ENCODE measurements around the gene LAMB3. TPM values are rescaled to one million over a fixed set of nuclear protein-coding genes. Genes with fewer than 3 reads are reported as not detected.

LAMB3 gene
- total RNA-seq, 1 experiment from 2014 or later = 473 TPM

GRCh38 chr1:209657140-209657879, 5.1 kb upstream of the LAMB3 start:
- no peaks in the 10 kb centered on the region for H3K9me2 ChIP-seq (replicated peaks; ENCODE audit: low read length)
- peaks cover 21% of the 10 kb centered on the region for H3K79me2 ChIP-seq (ENCODE audit: low read length)
- ATAC-seq = peak; percentile 64
- peaks cover 14% of the 10 kb centered on the region for H3F3A ChIP-seq (ENCODE audit: low read length, unreplicated experiment)
- no peak for TF ChIP-seq CTCF (conservative IDR thresholded peaks at IDR 0.05; ENCODE audit: low read depth, low read length)
- no peak for TF ChIP-seq EZH2phosphoT487 (IDR thresholded peaks at IDR 0.05; ENCODE audit: borderline replicate concordance, low read length)
- TF ChIP-seq EZH2 (IDR thresholded peaks at IDR 0.05; ENCODE audit: low read length, unreplicated experiment) = no peak
- ChIA-PET POLR2A (ENCODE audit: unreplicated experiment) (interaction anchor here (1.4 kb wide), 1 partner anchor 18 kb away, joined by 13 read pairs; the partner anchor contains the start of gene G0S2), CTCF (no interaction called here)
- peak overlapping the region; percentile 95 for H3K27ac ChIP-seq (ENCODE audit: low read length)
- no peaks in the 10 kb centered on the region for H4K20me1 ChIP-seq (ENCODE audit: low read length)
- H3K36me3 ChIP-seq (ENCODE audit: low read depth, low read length) = no peaks in the 10 kb centered on the region
- H2AFZ ChIP-seq (ENCODE audit: low read length) = no peak overlapping the region
- H3K27me3 ChIP-seq (ENCODE audit: low read length) = no peaks in the 10 kb centered on the region
- H3K9me3 ChIP-seq (ENCODE audit: low read length) = no peaks in the 10 kb centered on the region
- peak; percentile 99 for DNase-seq
- peak overlapping the region; percentile 56 for H3K4me2 ChIP-seq (ENCODE audit: low read length)
- peak overlapping the region; percentile 55 for H3K9ac ChIP-seq (ENCODE audit: low read length)
- intact Hi-C loops (cut with micrococcal nuclease) = no loop called here
- no peak overlapping the region for H3K4me3 ChIP-seq (ENCODE audit: low read length)
- peaks cover 79% of the 10 kb centered on the region for H3K4me1 ChIP-seq (ENCODE audit: insufficient read depth, low read length)
- BruUV-seq (replicated peaks) = no TSS peak

GRCh38 chr1:209655411-209656231, 3.4 kb upstream of the LAMB3 start:
- peak; percentile 49 for ATAC-seq

More at GRCh38 chr1:209655411-209656231, 3.4 kb upstream of the LAMB3 start:
- H3K4me3 ChIP-seq (ENCODE audit: low read length) = peak overlapping the region; percentile 36; the same call in 1 of the 2 replicates
- H3F3A ChIP-seq (ENCODE audit: low read length, unreplicated experiment) = peaks cover 16% of the 10 kb centered on the region
- H3K4me1 ChIP-seq (ENCODE audit: insufficient read depth, low read length) = peaks cover 80% of the 10 kb centered on the region
- no peaks in the 10 kb centered on the region for H3K9me3 ChIP-seq (ENCODE audit: low read length)
- no TSS peak for BruUV-seq (replicated peaks)
- ChIA-PET POLR2A (ENCODE audit: unreplicated experiment) (interaction anchor here (0.9 to 1.0 kb wide), 2 partner anchors 19 to 20 kb away, joined by 3 read pairs; no protein-coding TSS in a partner anchor), CTCF (interaction anchor here (0.6 kb wide), 1 partner anchor 172 kb away, joined by 4 read pairs; no protein-coding TSS in a partner anchor)
- peak; percentile 99 for DNase-seq
- no peaks in the 10 kb centered on the region for H3K9me2 ChIP-seq (replicated peaks; ENCODE audit: low read length)
- H3K27ac ChIP-seq (ENCODE audit: low read length) = peak overlapping the region; percentile 95
- intact Hi-C loops (cut with micrococcal nuclease) = no loop called here
- H2AFZ ChIP-seq (ENCODE audit: low read length) = no peak overlapping the region
- peaks cover 5% of the 10 kb centered on the region for H3K36me3 ChIP-seq (ENCODE audit: low read depth, low read length)
- peak overlapping the region; percentile 66 for H3K9ac ChIP-seq (ENCODE audit: low read length)
- H3K79me2 ChIP-seq (ENCODE audit: low read length) = peaks cover 38% of the 10 kb centered on the region
- H3K4me2 ChIP-seq (ENCODE audit: low read length) = peak overlapping the region; percentile 79
- TF ChIP-seq EZH2phosphoT487 (IDR thresholded peaks at IDR 0.05; ENCODE audit: borderline replicate concordance, low read length) (no peak), CTCF (conservative IDR thresholded peaks at IDR 0.05; ENCODE audit: low read depth, low read length) (no peak), EZH2 (IDR thresholded peaks at IDR 0.05; ENCODE audit: low read length, unreplicated experiment) (no peak)
- H3K27me3 ChIP-seq (ENCODE audit: low read length) = no peaks in the 10 kb centered on the region
- peaks cover 5% of the 10 kb centered on the region for H4K20me1 ChIP-seq (ENCODE audit: low read length)

Data from PC-3 (cell line).